GM12891 (cell line): Measurements from ENCODE around the gene MBOAT2.

Source experiments
- PAX5 ChIP-seq: IDR thresholded peaks from 2 replicates; pipeline ENCODE4 v1.6.1; 2011; ENCODE audit warnings: low read length, moderate library complexity, mild to moderate bottlenecking; ENCODE audit not compliant: insufficient read depth, severe bottlenecking
- POLR2A ChIP-seq: IDR thresholded peaks from 2 replicates; pipeline ENCODE4 v1.6.1; 2011; ENCODE audit warnings: low read depth, low read length, control low read depth
- POLR2AphosphoS5 ChIP-seq: IDR thresholded peaks from 2 replicates; pipeline ENCODE4 v1.6.1; 2011; ENCODE audit warnings: low read depth, low read length, control low read depth
- POU2F2 ChIP-seq: IDR thresholded peaks from 2 replicates; pipeline ENCODE4 v1.6.1; 2011; ENCODE audit warnings: low read depth, mild to moderate bottlenecking, control low read depth, low read length, moderate library complexity
- SPI1 ChIP-seq: IDR thresholded peaks from 2 replicates; pipeline ENCODE4 v1.6.1; 2011; ENCODE audit warnings: low read depth, low read length, control low read depth
- TAF1 ChIP-seq: IDR thresholded peaks from 2 replicates; pipeline ENCODE4 v1.6.1; 2011; ENCODE audit warnings: low read depth, low read length, control low read depth

DNA sequence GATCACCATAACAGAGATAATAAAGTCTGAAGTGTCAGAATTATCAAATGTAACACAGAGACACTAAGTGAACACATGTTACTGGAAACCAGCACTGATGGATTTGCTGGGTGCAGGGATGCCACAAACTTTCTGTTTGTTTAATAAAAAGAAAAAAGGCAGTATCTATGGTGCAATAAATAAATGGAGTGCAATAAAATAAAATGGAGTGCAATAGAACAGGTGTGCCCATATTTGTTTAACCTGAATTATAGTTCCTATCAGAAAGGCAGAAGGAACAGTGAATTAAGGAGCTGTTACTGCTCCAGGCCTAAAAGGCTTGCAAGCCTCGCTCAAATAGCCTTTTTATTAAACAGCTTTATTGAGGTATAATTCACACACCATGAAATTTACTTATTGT lies 85.1 kb downstream of the MBOAT2 start:
- TF ChIP-seq POLR2AphosphoS5 (no peak), POU2F2 (no peak), POLR2A (no peak), SPI1 (no peak), TAF1 (no peak), PAX5 (no peak)
